NCI-H2171 treated with DMSO at 0.1 percent for 48 hours (cell line): ENCODE measurements around the gene MGAT4A.
A peak's percentile ranks its signal among the peaks of the same experiment; 100 is the strongest.

Experiments
- DNase-seq: peaks from one replicate; lab custom pipeline; 2025; lab: John Stamatoyannopoulos, UW

The MGAT4A gene

DNA sequence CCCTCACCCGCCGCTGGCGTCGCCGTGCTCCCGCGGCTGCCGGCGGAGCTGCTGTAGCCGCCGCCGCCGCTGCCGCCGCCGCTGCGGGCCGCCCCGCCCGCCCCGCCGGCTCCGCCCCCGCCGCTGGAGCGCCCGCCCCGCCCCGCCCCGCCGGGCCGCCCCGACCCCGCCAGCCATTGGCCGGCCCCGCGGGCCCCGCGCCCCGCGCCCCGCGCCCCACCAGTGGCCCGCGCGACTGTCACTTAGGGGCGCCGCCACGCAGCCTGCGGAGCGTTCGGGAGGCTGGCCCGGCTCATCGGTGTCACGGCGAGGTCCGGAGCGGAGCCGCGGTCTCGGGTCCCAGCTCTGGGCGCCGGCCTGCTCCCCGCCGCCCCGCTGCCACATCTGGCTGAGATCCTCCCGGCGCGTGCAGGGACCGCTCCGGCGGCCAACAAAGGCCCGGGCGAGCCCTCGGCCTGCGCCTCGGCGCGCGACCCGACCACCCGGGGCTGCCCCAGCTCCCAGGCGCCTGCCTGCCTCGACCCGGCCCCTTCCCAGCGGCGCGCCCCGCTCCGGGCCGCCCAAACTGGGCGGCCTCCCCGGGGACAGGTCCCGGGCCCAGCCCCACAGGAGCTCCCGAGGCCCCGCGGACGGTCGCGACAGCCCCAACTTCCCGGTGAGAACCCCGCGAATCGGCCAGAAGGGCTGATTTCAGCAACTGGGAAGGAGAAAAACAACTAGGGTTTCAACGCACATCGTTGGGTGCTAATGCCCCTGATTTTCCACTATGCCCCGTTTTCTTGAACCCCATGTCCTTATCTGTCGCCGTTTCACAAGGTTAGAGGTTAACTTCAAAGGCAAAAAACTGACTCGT is at the start of gene MGAT4A:
Gene MGAT4A, minus strand, starts transcription at position 92 of the 853 bp plus-strand sequence. CDS start 4,800 bp downstream, outside the sequence.
- DNase-seq, result peak; percentile 60

DNA sequence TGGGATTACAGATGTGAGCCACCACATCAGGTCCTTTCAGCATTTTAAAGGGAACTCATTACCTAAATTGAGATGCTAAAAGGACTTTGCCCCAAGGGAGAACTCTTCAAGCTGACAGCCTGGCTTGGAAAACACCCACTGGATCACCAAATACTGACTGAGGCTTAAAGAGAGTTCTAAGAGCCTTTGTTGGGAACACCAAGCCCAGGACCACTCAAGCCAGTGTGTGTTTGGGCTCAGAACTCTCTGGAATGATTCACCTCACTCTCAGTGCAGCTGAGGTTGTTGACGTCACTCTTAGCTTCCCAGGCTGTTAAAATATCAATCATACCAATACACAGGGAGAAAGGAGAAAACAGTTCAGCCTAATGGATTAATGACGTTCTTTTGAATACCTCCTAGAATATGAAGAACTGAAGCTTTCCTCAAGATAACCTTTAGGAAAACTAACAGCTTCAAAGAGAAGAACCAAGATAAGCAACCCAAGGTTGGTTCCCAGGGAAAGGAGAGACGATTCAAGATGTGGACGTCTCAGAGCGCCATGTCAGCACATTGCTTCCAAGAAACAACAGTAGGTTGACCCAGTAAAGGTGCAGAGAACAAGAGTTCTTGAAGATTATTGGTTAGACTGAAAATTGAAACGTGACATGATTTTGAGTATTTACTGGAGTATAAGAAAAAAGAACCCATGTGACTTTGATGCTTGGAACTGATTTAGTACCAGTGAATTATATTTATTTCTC is 48.0 kb upstream of the MGAT4A start:
- no peak for DNase-seq

DNA sequence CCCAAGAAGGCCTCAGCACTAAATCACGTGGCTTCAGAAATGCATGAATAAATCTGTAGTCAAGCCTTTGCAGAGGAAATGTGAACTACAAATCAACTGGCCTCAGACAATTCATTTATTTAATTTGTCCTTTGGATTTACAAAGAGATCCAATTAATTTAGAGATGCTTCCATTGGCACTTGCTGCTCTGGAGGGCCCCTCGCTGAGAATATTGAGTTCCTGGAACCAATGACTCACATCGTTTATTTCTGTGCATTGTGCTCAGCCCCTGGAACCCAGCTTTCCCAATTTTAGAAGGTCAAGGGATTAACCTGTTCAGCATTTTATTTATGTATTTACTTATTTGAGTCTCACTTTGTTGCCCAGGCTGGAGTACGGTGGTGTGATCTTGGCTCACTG is 47.2 kb upstream of the MGAT4A start:
- DNase-seq, result no peak

DNA sequence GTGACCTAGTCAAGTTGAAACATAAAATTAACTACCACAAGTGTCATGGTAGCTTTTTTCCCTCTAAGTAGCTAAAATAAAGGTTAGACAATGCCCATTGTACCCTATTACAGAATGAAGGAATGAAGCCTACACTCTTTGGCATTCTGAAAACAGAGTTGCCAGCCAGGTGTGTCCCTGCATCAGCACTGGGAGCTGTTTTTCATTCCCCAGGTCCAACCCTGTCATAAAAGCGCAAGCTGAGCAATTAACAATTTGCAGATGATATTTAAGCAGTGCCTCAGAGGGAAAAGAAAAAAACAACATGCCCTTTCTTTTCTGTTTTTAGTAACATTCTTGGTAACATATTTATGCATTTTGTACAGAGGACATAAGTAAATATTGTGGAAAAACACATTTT is 46.8 kb upstream of the MGAT4A start:
- no peak for DNase-seq

DNA sequence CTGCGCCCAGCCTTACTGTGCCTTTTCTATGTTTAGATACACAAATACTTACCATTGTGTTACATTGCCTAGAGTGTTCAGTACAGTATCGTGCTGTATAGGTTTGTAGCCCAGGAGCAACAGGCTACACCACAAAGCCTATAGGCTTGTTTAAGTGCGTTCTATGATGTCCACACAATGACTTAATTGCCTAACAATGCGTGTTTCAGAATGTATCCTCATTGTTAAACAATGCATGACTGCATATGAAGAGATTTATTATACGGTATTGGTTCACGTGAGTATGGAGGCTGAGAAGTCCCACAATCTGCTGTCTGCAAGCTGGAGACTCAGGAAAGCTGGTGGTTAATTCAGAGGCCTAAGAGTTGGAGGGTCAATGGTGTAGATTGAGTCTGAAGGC is 46.1 kb upstream of the MGAT4A start:
- DNase-seq, result no peak

DNA sequence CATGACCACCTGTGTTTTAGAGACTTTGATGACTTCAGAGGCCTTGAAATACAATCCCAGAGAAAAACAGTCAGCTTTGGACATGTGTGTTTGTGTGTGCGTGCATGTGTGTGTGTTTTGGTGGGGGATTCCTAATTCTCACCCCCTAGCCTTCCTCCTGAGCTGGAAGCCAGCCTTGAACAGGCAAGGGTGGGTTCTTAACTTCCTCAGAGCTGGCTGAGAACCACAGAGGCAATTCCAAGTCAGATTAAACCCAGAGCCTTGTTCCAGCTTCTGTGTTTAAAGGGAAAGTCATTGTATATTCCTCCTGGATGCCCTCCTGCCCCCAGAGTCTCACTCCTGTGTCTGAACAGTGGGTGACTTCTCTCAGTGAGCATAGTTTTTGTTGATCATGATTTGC is 45.2 kb upstream of the MGAT4A start:
- DNase-seq, result no peak

DNA sequence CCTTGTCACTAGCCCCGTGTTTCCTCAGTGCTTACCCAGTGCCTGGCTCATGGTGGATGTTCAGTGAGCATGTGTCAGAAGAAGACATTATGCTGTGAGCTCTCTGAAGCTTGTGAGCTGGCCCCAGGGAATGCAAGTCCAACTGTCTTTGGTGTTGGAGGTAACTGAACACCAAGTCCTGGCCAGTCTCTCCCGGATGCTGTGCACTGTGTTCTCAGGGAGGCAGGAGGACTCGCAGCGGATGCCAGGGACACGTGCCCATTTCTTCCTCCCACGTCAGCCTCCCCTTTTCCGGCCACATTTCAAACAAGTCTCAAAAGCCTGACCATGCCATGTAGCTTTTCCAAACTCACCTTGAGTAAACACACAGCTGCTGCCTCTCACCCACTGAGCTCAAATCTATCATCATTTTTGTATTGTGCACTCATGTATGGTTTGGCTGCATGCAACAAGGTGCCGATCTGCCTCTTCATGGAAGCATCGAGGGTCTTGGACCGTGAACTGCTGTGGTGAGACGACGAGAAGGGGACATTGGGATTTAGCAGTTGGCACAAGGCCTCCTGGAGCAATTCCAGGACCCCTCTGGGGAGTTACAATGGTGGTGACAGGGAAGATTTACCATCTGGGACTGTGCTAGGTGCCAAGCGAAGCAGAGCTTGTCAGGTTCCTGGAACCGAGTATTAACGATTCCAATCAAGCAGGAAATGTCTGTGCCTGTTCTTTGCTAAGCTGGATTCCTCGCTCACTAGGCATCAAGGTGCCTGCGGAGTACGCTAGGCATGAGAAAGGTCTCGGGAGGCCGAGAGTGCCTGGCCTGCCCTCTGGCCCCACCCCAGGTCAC is 44.4 kb upstream of the MGAT4A start:
- peak; percentile 94 for DNase-seq

DNA sequence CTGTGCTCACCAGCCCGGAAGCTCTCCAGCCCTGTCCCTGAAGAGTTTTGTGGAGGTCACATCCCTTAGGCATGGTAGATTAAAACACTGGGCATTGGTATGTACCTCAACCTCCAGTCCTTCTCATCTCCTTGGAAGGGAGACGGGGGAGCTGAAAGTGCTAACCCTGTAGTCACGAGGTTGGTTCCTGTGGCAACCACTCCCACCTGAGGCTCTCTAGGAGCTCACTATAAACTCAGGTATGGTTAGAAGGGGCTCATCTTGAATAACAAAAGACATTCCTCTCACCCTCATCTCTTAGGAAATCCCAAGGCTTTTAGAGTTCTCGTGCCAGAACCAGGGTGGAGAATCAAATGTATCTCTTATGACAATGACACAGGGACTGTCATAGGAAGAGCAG is 43.0 kb upstream of the MGAT4A start:
- DNase-seq, result no peak

DNA sequence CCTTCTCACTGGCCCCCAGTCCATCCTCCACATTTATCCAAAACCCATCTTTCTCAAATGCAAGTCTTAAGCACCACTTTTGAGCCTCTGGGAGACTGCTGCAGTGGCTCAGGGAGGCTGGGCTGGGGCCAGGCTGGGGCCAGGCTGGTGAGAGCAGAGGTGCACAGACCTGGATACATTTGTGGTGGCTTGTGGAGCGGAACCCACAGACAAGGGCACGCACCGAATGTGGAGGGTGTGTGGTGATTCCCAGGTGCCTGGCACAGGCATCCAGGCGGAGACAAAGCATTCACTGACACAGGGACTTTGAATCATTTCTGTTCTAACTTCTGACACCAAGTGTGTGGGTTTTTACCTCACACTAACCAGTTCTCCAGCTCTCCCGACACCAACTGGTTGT is 42.2 kb upstream of the MGAT4A start:
- no peak for DNase-seq

DNA sequence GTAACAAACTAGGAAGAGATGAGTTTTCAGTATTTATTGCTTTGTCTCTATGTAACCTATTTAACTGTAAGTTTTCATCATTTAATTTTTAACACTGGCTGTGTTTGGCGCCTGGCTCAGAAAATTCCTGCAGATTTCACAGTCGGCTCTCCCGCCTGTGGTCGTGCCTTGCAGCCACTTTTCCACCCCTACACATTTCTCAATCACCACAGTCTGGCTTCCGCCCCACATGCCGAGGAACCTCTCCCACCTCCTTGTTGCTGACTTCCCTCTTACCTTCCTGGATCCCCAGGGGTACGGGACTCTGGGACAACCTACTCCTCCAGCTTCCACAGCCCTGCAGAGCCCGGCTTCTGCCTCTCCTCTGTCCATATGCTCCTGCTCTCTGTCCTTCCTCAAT is 41.6 kb upstream of the MGAT4A start:
- no peak for DNase-seq

DNA sequence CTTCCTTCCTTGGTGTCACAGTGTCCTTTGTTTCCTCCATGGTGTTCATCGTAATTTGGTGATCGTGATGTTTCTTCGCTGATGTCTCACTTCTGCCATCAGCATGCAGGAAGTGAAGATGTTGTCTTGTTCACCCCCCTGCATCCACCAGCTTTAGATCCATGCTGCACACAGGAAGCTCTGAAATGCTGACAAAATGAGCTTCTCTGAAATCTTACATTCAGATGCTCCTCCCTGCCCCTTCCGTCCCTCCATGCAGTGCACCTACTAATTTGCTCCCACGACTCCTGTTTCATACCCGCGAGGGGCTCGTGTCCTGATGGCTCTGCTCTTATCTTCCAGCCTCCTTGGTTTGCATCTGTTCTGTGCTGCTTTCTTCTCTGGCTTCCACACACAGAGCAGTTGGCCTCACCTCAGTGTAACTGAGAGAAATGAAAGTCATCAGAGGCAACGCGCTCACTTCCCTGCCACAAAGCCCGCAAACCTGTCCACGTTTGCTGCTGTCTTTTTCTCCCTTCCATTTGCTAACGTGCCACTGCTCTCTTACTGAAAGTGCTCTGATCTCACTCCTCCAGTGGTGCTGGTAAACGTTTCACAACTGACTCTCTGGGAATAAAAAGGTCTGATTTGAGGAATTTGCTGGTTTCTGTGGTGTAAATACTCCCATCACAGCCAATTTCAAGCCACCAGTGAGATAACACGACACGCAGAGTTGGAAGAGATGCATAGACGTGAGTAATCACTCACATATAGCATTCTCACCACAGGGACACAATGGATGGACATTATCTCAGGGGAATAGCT is 41.0 kb upstream of the MGAT4A start:
- no peak for DNase-seq

DNA sequence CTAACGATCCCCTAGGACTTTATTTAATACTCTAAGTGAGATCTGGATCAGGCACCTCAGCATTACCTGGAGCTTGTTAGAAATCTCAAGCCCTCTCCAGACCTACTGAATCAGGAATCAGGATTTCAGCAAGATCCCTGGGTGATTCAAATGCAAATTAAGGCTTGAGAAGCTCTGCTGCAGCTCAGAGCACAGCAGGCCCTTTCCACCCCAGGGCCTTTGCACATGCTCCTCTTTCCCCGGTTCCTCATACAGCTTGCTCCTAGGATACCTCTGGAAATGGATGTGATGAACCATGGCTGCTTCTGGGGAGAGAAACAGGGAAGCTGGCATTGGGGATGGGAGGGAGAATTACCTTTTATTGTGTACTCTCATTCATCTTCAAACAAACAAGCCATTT is 40.3 kb upstream of the MGAT4A start:
- DNase-seq, result no peak

DNA sequence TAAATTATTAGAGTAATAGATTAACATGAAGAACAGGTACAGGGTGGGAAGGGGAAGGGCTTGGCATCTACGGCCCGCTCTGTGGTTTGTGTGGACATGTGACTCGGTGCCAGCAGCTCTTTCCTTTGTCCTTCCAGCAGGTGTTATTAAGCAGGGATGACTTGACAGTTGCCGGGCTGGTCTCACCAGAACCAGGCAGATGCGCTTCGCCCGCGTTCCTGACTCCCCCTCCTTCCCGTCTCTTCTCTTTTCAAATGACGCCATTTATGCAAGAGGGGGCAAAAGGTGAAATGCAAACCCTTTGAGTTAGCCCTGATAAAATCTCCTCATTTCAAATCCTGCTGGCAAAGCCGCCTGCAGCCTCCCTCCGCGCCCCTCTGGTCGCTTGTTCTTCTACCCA is 38.9 kb upstream of the MGAT4A start:
- DNase-seq, result peak; percentile 79

DNA sequence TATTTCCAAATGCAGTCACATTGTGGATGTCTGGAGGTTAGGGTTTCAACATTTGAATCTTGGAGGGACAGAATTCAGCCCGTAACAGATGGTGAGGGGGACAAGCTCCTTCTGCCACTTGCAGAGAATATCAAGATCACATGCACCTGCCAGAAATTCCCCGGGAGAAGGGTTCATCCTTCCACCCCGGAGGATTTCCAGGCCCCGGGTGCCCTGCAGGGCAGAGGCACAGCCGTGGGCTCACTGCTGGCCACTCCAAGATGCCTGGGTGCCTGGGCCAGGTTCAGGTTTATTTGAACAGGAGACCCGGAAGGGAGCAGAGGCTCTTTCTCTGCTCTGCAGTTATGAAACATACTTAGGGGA is 38.2 kb upstream of the MGAT4A start:
- peak; percentile 76 for DNase-seq

DNA sequence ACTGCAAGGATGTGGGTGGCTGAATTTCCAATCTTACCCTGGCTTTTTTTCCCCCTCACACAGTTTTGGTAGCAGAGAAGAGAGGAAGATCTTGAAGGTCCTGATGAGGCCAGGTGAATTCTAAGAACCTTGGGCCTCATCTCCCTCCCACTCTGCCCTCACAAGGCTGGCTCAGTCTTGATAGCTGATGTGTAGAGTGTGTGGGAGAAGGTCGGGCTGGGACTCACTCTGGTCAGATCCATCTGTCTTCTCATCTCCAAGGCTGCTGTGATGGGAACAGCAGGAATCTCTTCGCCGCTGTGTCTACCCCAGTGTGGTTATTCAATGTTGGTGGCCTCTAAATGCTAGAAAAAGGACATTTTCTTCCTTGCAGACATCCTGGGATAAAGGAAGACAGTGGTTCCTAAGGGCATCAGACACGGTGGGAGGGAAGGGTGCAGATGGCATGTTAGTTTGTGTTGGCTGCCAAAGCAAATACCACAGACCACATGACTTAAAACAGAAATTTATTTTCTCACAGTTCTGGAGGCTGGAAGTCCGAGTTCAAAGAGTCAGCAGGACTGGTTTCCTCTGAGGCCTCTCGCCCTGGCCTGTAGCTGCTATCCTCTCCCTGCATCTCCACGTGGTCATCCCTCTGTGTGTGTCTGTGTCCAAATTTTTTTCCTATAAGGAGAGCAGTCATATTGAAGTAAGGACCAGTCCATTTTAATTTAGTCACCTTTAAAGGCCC is 37.6 kb upstream of the MGAT4A start:
- DNase-seq, result peak; percentile 76

DNA sequence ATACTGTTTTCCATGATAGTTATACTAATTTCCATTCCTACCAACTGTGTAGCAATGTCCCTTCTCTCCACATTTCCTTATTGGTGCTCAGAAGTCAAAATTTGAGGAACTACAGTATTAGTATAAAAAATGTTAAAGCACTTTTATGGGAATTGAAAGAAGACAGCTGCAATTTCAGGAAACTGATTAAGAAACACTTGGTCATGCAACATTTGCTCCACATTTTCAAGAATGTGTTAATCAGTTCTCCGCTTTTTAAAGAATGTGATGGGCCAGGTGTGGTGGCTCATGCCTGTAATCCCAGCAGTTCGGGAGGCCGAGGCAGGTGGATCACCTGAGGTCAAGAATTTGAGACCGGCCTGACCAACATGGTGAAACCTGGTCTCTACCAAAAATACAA is 33.6 kb upstream of the MGAT4A start:
- no peak for DNase-seq

DNA sequence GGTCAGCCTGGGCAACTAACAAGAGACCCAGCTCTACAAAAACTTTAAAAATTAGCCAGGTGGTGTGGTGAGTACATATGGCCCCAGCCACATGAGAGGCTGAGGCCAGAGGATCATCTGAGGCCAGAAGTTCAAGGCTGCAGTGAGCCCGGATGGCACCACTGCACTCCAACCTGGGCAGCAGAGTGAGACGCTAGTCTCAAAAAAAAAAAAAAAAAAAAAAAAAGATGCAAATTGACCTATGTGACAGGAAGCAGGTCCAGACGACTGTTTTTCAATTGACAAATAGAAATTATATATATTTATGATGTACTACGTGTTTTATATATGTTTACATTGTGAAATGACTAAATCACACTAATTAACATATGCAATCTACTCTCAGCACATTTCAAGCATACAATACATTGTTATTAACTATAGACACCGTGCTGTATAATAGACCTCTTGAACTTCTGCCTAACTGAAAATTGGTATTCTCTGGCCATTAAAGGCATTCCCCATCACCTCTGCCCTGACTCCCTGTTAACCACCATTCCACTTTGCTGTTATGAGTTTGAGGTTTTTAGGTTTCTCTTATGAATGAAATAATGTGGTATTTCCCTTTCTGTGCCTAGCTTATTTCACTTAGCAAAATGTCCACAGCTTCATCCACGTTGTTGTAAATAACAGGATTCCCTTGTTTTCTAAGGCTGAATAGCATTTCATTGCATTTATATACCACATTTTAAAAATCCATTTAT is 32.4 kb upstream of the MGAT4A start:
- no peak for DNase-seq

DNA sequence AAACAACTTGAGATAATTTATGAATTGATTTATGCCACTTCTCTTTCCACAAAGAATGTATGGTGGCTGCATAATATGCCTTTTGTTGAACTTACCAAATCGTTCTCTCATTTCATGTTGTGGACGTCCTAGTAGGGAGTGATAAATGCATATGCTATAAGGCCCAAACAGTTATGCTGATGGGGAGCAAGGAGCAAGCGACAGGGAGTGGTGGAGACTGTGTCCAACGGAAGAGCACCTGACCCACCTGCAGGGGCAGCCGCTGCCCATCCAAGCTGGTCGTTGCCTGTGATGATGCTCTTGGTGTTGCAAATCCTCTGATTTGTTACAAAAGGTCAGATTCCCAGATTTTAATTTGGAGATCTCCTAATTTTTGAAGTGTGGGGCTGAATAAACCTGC is 31.0 kb upstream of the MGAT4A start:
- no peak for DNase-seq

DNA sequence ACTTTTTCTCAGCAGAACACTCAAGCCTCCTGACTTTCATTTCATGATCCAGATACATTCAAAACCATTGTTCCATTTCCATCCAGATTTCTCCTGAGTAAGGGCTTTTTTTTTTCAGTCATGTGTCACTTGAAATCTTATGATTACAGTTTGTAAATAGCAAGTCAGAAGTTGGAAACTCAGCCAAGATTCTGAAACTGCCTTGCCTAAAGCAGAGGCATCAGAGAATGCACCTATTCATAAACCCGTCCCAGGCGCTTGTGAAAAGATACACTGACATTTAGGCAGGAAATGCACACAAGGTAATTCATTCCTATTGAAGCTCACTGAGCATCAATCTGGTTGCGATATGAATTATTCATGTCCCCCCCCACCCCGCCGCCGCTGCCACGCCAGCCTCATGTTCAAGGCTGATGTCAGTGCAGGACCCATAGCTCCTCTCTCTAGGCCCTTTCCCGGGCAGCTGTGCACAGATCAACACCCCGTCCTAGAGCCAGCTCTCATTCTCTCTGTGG is 30.4 kb upstream of the MGAT4A start:
- no peak for DNase-seq
